DOHH2 (cell line): ENCODE results near the gene KMT2A.

Experiments
- H3F3A ChIP-seq: fragments of 200-600 bp; sonication (generic), shearing (Covaris generic); 2 replicates; pipeline ENCODE4 v1.6.0; 2016; ENCODE audit warnings: antibody characterized with exemption, mild to moderate bottlenecking; ENCODE audit not compliant: control insufficient read depth, insufficient read depth
- H3K27ac ChIP-seq: fragments of 200-600 bp; sonication (generic); 2 replicates; pipeline ENCODE4 v1.5.1; 2014; ENCODE audit warnings: low read depth, mild to moderate bottlenecking, low read length, moderate library complexity
- H3K27me3 ChIP-seq: fragments of 200-600 bp; sonication (generic); 2 replicates; pipeline ENCODE4 v1.6.1; 2014; ENCODE audit warnings: mild to moderate bottlenecking, low read length, mixed read lengths; ENCODE audit not compliant: control insufficient read depth
- H3K36me3 ChIP-seq: fragments of 200-600 bp; sonication (generic); 2 replicates; pipeline ENCODE4 v1.6.1; 2014; ENCODE audit warnings: mild to moderate bottlenecking, low read length, moderate library complexity, mixed read lengths; ENCODE audit not compliant: control insufficient read depth
- H3K4me1 ChIP-seq: fragments of 200-600 bp; sonication (generic); 2 replicates; pipeline ENCODE4 v1.6.1; 2014; ENCODE audit warnings: mild to moderate bottlenecking, low read length, mixed read lengths; ENCODE audit not compliant: control insufficient read depth
- H3K4me2 ChIP-seq: fragments of 200-600 bp; sonication (generic); 2 replicates; pipeline ENCODE4 v1.6.0; 2014; ENCODE audit warnings: mild to moderate bottlenecking, low read length, moderate library complexity
- H3K4me3 ChIP-seq: fragments of 200-600 bp; sonication (generic); 2 replicates; pipeline ENCODE4 v1.5.1; 2014; ENCODE audit warnings: mild to moderate bottlenecking, low read length, mixed read lengths
- H3K79me2 ChIP-seq: fragments of 200-600 bp; sonication (generic); 2 replicates; pipeline ENCODE4 v1.6.1; 2014; ENCODE audit warnings: mild to moderate bottlenecking, low read length, mixed read lengths; ENCODE audit not compliant: control insufficient read depth
- H3K9me2 ChIP-seq: fragments of 200-600 bp; sonication (generic); replicated peaks from 2 replicates; pipeline ENCODE4 v1.6.1; 2014; ENCODE audit warnings: mild to moderate bottlenecking, low read length, mixed read lengths; ENCODE audit not compliant: control insufficient read depth
- H3K9me3 ChIP-seq: fragments of 200-600 bp; sonication (generic); 2 replicates; pipeline ENCODE4 v1.6.1; 2014; ENCODE audit warnings: antibody characterized with exemption, low read length, mixed read lengths; ENCODE audit not compliant: control insufficient read depth, insufficient read depth
- H4K20me1 ChIP-seq: fragments of 200-600 bp; sonication (generic); 2 replicates; pipeline ENCODE4 v1.6.0; 2014; ENCODE audit warnings: low read depth, mild to moderate bottlenecking, antibody characterized with exemption, low read length, moderate library complexity; ENCODE audit not compliant: control insufficient read depth, insufficient read depth
- CTCF ChIP-seq: fragments of 200-600 bp; sonication (generic); IDR thresholded peaks from one replicate; pipeline ENCODE4 v1.5.1; 2014; ENCODE audit warnings: antibody characterized with exemption, mild to moderate bottlenecking, low read depth, low read length; ENCODE audit not compliant: poor library complexity, severe bottlenecking
- EZH2phosphoT487 ChIP-seq: fragments of 200-600 bp; sonication (generic); IDR thresholded peaks from 2 replicates; pipeline ENCODE4 v1.6.1; 2017; ENCODE audit warnings: borderline replicate concordance, mild to moderate bottlenecking, antibody characterized with exemption, low read length, moderate library complexity, mixed read lengths

Gene KMT2A

GRCh38 chr11:118572061-118572980 is 136.0 kb downstream of the KMT2A start, which contains the start of gene ARCN1:
Gene ARCN1, plus strand, starts transcription at chr11:118572409. Its CDS starts 139 bp downstream, at chr11:118572548.
- Histone ChIP-seq H3K27me3 (no peaks in the 10 kb centered on the region), H3K9me2 (no peaks in the 10 kb centered on the region), H3K9me3 (no peaks in the 10 kb centered on the region), H3K79me2 (peaks cover 58% of the 10 kb centered on the region), H3K4me1 (peaks cover 30% of the 10 kb centered on the region), H3K27ac (peak within 1 kb of the TSS; percentile 62), H3K4me3 (peak within 1 kb of the TSS; percentile 99), H4K20me1 (peaks cover 17% of the 10 kb centered on the region), H3K36me3 (peaks cover 24% of the 10 kb centered on the region), H3F3A (peaks cover 6% of the 10 kb centered on the region), H3K4me2 (peak within 1 kb of the TSS; percentile 89)
- TF ChIP-seq CTCF (no peak), EZH2phosphoT487 (no peak)

DNA sequence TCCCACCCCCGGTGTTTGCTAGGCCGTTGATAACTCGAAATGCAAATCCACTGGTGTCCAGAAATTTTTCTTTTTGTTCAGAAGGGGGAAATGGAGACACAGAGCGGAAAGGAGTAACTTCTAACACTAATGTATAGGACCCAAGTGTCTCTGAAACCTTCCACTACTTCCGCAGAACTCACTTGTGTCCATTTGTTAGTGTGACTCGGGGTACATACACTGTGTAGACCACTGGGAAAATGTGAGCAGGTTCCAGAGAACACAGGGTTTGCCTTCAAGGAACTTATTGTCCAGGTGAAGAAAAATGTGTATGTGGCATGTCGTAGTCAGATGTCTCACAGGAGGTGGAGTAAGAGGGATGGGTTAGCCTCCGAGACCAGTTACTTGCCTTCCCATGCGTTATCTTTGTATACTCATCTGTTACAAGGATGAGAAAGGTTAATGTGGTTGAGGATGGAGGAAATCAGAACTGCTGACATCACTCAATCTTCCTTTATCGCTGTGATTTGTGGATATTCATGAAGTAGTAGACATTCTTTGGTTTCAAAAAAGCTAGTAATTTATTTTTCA is 136.8 kb downstream of the KMT2A start:
- peaks cover 17% of the 10 kb centered on the region for H4K20me1 ChIP-seq
- H3K79me2 ChIP-seq: peaks cover 66% of the 10 kb centered on the region
- TF ChIP-seq CTCF (no peak), EZH2phosphoT487 (no peak)

GRCh38 chr11:118574636-118575035 is 138.3 kb downstream of the KMT2A start:
- H3K4me3 ChIP-seq: 0 out of 2 replicates have a peak overlapping the region, but pooled peaks have one; percentile 1
- peak overlapping the region; percentile 89 for H3K4me2 ChIP-seq
- H3K79me2 ChIP-seq: peaks cover 80% of the 10 kb centered on the region
- H3K4me1 ChIP-seq: peaks cover 30% of the 10 kb centered on the region
- H3K27me3 ChIP-seq: no peaks in the 10 kb centered on the region
- no peak overlapping the region for H3K27ac ChIP-seq
- peaks cover 24% of the 10 kb centered on the region for H3K36me3 ChIP-seq
- no peaks in the 10 kb centered on the region for H3K9me3 ChIP-seq
- H3K9me2 ChIP-seq: no peaks in the 10 kb centered on the region
- no peaks in the 10 kb centered on the region for H3F3A ChIP-seq
- peaks cover 17% of the 10 kb centered on the region for H4K20me1 ChIP-seq
- TF ChIP-seq EZH2phosphoT487 (no peak), CTCF (no peak)

More for the DNA sequence above, 136.8 kb downstream of the KMT2A start:
- Histone ChIP-seq H3K27me3 (no peaks in the 10 kb centered on the region), H3K4me2 (peak overlapping the region; percentile 89), H3K9me2 (no peaks in the 10 kb centered on the region), H3K4me3 (peak overlapping the region; percentile 99), H3K36me3 (peaks cover 24% of the 10 kb centered on the region), H3K4me1 (peaks cover 30% of the 10 kb centered on the region), H3F3A (no peaks in the 10 kb centered on the region), H3K9me3 (no peaks in the 10 kb centered on the region), H3K27ac (peak overlapping the region; percentile 62)
